Measurements from ENCODE around the gene LBH. TPM values are rescaled to one million over a fixed set of nuclear protein-coding genes. Genes with fewer than 3 reads are reported as not detected.

LBH gene
- total RNA-seq, 2 experiments from 2014 or later: 3.0 to 3.7 TPM

DNA sequence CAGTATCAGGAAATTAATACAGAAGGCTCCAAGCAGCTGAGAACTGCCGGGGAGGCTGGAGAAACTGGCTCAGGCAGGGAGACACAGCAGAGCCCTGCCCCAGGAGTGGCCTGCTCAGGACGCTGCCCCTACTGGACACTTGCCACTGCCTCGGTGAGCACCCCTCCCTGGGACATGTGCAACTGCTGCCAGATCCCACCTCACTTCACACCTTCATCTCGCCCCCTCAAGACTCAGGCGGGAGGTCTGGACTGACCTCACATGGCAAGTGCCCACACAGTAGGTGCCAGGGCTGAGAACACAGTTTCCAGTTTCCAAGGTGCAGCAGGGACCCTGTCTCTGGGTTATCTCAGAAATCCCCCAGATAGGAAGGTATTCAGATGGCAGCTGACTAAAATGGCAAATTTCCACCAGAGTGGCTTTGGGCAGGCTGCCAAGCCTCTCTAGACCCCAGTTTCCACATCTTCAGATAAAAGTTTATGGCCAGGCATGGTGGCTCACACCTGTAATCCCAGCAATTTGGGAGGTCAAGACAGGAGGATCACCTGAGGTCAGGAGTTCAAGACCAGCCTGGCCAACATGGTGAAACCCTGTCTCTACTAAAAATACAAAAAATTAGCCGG is 33.7 kb upstream of the LBH start:
- Histone ChIP-seq H3K9me2 (ENCODE audit: insufficient read depth, low read length) (no peaks in the 10 kb centered on the region), H3K4me3 (ENCODE audit: low read depth, low read length, poor library complexity, severe bottlenecking) (no peak overlapping the region), H3K4me2 (ENCODE audit: low read length) (no peak overlapping the region), H3K4me1 (ENCODE audit: insufficient read depth, low read length, poor library complexity, severe bottlenecking) (no peaks in the 10 kb centered on the region), H3K9me3 (ENCODE audit: low read length) (no peaks in the 10 kb centered on the region), H2AFZ (ENCODE audit: low read length) (no peak overlapping the region), H4K20me1 (ENCODE audit: insufficient read depth, low read length) (no peaks in the 10 kb centered on the region), H3K36me3 (ENCODE audit: insufficient read depth, low read length) (no peaks in the 10 kb centered on the region), H3K27ac (ENCODE audit: low read depth, low read length, poor library complexity, severe bottlenecking) (no peak overlapping the region), H3K79me2 (ENCODE audit: insufficient read depth, low read depth, low read length) (no peaks in the 10 kb centered on the region)
- BruUV-seq (replicated peaks): no TSS peak
- TF ChIP-seq EZH2phosphoT487 (IDR thresholded peaks at IDR 0.05; ENCODE audit: borderline replicate concordance, low read depth, low read length): no peak
- TF ChIP-seq, protein P1, sequence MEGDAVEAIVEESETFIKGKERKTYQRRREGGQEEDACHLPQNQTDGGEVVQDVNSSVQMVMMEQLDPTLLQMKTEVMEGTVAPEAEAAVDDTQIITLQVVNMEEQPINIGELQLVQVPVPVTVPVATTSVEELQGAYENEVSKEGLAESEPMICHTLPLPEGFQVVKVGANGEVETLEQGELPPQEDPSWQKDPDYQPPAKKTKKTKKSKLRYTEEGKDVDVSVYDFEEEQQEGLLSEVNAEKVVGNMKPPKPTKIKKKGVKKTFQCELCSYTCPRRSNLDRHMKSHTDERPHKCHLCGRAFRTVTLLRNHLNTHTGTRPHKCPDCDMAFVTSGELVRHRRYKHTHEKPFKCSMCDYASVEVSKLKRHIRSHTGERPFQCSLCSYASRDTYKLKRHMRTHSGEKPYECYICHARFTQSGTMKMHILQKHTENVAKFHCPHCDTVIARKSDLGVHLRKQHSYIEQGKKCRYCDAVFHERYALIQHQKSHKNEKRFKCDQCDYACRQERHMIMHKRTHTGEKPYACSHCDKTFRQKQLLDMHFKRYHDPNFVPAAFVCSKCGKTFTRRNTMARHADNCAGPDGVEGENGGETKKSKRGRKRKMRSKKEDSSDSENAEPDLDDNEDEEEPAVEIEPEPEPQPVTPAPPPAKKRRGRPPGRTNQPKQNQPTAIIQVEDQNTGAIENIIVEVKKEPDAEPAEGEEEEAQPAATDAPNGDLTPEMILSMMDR (conservative IDR thresholded peaks at IDR 0.05; ENCODE audit: low read length): no peak
- no peak for DNase-seq (ENCODE audit: low spot score)
- ChIA-PET CTCF (ENCODE audit: unreplicated experiment) (no interaction called here), POLR2A (interaction anchor here (0.7 kb wide), 1 partner anchor 311 kb away, joined by 4 read pairs; no protein-coding TSS in a partner anchor)
- intact Hi-C loops (cut with micrococcal nuclease; ENCODE audit: unreplicated experiment): no loop called here

DNA sequence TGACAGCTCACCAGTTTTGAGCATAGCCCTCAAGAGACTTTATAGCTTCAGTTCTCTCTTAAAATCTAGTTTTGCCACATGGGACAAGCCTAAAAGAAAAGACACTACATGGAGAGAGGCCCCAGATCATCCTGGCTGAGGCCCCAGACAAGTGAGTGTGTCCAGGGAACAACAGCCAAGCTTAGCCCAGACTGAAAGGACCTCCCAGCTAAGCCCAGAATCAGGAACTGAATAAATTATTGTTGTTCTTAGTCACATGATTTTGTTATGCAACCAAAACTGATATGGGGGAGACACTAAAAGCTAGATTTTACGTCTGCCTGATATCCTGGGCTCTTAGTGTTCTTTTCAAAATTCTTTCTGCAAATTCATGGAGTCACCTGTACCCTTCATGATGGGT is 29.3 kb upstream of the LBH start:
- POLR2A ChIA-PET: interaction anchor here (1.0 to 1.3 kb wide), 4 partner anchors 25 to 438 kb away, joined by 3 to 6 read pairs (median 4); no protein-coding TSS in a partner anchor
- Histone ChIP-seq H3K79me2 (ENCODE audit: insufficient read depth, low read depth, low read length) (no peaks in the 10 kb centered on the region), H3K36me3 (ENCODE audit: insufficient read depth, low read length) (no peaks in the 10 kb centered on the region), H3K4me3 (ENCODE audit: low read depth, low read length, poor library complexity, severe bottlenecking) (no peak overlapping the region), H2AFZ (ENCODE audit: low read length) (no peak overlapping the region), H3K4me2 (ENCODE audit: low read length) (no peak overlapping the region), H4K20me1 (ENCODE audit: insufficient read depth, low read length) (no peaks in the 10 kb centered on the region), H3K9me3 (ENCODE audit: low read length) (no peaks in the 10 kb centered on the region), H3K27ac (ENCODE audit: low read depth, low read length, poor library complexity, severe bottlenecking) (no peak overlapping the region), H3K9me2 (ENCODE audit: insufficient read depth, low read length) (no peaks in the 10 kb centered on the region), H3K4me1 (ENCODE audit: insufficient read depth, low read length, poor library complexity, severe bottlenecking) (peaks cover 6% of the 10 kb centered on the region)
- TF ChIP-seq EZH2phosphoT487 (IDR thresholded peaks at IDR 0.05; ENCODE audit: borderline replicate concordance, low read depth, low read length): no peak
- TF ChIP-seq, protein P1 (conservative IDR thresholded peaks at IDR 0.05; ENCODE audit: low read length): no peak
- CTCF ChIA-PET (ENCODE audit: unreplicated experiment): interaction anchor here (1.1 to 1.4 kb wide), 2 partner anchors 37 to 510 kb away, joined by 3 to 4 read pairs; no protein-coding TSS in a partner anchor
- intact Hi-C loops (cut with micrococcal nuclease; ENCODE audit: unreplicated experiment): no loop called here
- no peak for DNase-seq (ENCODE audit: low spot score)
- BruUV-seq (replicated peaks): no TSS peak

DNA sequence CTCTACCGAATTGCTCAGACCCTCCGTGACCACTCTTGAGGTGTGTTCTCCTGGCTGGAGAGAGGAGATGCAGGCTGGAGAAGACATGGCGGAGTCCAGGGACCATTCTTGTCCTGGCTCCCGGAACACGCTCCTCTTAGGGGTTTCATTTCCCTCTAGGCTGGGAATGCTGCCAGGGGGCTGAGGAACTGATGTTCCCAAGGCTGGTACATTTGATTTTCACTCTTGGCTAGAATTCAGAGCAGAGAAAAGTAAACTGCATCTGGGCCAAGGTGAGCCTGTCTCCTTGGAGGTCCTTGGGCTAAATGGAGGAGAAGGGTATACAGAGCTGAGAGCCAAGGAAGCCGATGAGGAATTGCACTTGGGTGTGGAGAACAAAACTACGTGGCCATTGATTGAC is 28.2 kb upstream of the LBH start:
- Histone ChIP-seq H2AFZ (ENCODE audit: low read length) (no peak overlapping the region), H3K9me3 (ENCODE audit: low read length) (no peaks in the 10 kb centered on the region), H3K4me2 (ENCODE audit: low read length) (no peak overlapping the region), H3K79me2 (ENCODE audit: insufficient read depth, low read depth, low read length) (no peaks in the 10 kb centered on the region), H3K4me1 (ENCODE audit: insufficient read depth, low read length, poor library complexity, severe bottlenecking) (peaks cover 13% of the 10 kb centered on the region), H3K4me3 (ENCODE audit: low read depth, low read length, poor library complexity, severe bottlenecking) (no peak overlapping the region), H3K9me2 (ENCODE audit: insufficient read depth, low read length) (no peaks in the 10 kb centered on the region), H4K20me1 (ENCODE audit: insufficient read depth, low read length) (no peaks in the 10 kb centered on the region), H3K36me3 (ENCODE audit: insufficient read depth, low read length) (no peaks in the 10 kb centered on the region), H3K27ac (ENCODE audit: low read depth, low read length, poor library complexity, severe bottlenecking) (no peak overlapping the region)
- TF ChIP-seq, protein P1 (conservative IDR thresholded peaks at IDR 0.05; ENCODE audit: low read length): no peak
- no peak for TF ChIP-seq EZH2phosphoT487 (IDR thresholded peaks at IDR 0.05; ENCODE audit: borderline replicate concordance, low read depth, low read length)
- intact Hi-C loops (cut with micrococcal nuclease; ENCODE audit: unreplicated experiment): no loop called here
- POLR2A ChIA-PET: no interaction called here
- no TSS peak for BruUV-seq (replicated peaks)
- DNase-seq (ENCODE audit: low spot score): no peak
- CTCF ChIA-PET (ENCODE audit: unreplicated experiment): no interaction called here

All from OCI-LY7 (cell line).